ENCODE results near the gene LEMD2.
"Not testable (repeated sequence)": the region's sequence is repeated elsewhere in the genome, so short reads cannot be mapped to it uniquely, and the experiment has no call there.

- not testable (repeated sequence) for TF ChIP-seq CTCF (conservative IDR thresholded peaks at IDR 0.05; ENCODE audit: low read length); EZH2phosphoT487 (IDR thresholded peaks at IDR 0.05; ENCODE audit: borderline replicate concordance)
These were observed 42.8 kb upstream of the LEMD2 start for GRCh38 chr6:33831725-33832124.
